ENCODE measurements around the gene LSP1.
A peak's percentile ranks its signal among the peaks of the same experiment; 100 is the strongest.

The LSP1 gene

GRCh38 chr11:1888811-1889210 lies 35.9 kb downstream of the LSP1 start:
- no peak for DNase-seq (ENCODE audit: low read depth in 2 of 2)

- DNase-seq (ENCODE audit: low read depth in 2 of 2), result peak; percentile 52 to 77
Measured at GRCh38 chr11:1889224-1889930, 36.5 kb downstream of the LSP1 start.

- DNase-seq (ENCODE audit: low read depth in 2 of 2), result no peak
Measured at GRCh38 chr11:1889941-1890855, 37.3 kb downstream of the LSP1 start.

DNA sequence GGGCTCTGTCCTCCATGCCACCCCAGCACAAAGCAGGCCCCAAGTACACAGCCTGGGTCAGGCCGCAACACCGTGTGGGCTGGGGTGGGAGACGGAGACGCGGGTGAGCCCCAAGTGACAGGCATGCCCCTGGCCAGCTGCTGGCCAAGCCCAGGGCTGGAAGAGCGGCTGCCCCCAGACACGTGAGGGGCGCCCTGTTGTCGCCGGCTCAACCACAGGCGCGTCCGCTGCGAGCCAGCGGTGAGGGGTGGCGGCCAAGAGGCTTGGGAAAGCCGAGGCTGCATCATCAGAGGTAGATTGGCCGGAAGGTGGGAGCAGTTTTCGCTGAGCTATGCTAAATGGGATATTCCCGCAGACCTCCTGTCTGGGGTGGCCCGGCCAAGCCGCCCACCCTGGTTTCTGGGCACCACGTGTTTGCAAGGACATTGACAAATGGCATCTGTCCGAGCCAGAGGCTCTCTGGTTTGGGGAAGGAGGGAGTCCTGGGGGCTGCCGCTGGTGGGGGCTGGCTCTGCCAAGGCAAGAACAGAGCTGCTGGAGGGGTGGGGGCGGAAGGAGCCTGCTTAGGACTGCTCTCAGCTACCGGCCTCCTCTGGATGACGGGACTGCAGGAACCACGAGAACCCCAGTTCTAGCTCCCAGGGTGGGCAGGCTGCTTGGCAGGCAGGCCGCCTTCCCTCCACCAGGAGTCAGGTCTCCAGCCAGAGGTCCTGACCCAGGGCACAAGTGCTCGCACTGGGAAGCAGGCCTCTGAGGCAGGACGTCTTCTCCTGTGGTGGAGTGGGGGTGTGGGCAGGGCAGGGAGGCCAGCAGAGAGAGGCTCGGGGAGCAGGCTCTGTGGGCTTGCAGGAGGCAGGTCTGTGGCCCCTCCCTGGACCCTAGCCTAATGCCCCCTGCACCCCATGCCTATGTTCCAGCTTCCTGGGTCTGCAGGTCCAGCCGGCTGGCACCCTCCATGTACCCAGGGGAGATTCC lies 38.3 kb downstream of the LSP1 start:
- DNase-seq (ENCODE audit: low read depth in 2 of 2), result no peak

- DNase-seq (ENCODE audit: low read depth in 2 of 2), result no peak
Measured at GRCh38 chr11:1891831-1892115, 38.9 kb downstream of the LSP1 start, which contains the start of gene PRR33. Gene PRR33 (minus strand): TSS chr11:1891895. CDS start chr11:1890584, 1,311 bp downstream.

DNA sequence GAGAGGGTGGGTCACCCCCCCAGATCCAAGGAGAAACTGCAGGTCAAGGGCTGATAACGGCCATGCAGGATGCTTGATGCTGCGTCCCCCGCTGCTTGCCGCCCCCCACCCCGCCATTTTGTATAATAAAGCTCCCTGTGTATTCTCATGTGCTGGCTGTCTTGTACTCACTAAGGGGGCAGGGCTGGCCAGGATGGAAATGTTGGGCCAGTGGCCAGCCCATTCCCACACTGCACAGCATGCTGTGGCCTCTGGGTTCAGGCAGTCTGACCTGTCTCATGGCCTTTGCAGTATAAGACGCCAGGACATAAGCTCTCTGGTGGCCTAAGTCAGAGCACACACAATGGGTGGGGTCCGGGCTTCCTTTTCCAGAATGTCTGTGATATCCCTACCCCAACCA lies 39.2 kb downstream of the LSP1 start:
- DNase-seq (ENCODE audit: low read depth in 2 of 2), result no peak

DNA sequence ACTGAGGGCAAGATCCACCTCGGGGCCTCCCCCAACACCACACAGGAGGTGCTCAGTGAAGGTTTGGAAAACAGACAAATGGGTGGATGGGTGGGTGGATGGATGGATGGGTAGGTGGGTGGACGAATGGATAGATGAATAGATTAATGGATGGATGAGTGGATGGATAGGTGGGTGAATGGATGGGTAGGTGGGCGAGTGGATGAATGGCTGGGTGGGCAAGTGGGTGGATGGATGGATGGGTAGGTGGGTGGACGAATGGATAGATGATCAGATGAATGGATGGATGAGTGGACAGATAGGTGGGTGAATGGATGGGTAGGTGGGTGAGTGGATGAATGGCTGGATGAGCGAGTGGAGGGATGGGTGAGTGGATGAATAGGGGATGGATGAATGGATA lies 39.7 kb downstream of the LSP1 start:
- no peak for DNase-seq (ENCODE audit: low read depth in 2 of 2)

DNA sequence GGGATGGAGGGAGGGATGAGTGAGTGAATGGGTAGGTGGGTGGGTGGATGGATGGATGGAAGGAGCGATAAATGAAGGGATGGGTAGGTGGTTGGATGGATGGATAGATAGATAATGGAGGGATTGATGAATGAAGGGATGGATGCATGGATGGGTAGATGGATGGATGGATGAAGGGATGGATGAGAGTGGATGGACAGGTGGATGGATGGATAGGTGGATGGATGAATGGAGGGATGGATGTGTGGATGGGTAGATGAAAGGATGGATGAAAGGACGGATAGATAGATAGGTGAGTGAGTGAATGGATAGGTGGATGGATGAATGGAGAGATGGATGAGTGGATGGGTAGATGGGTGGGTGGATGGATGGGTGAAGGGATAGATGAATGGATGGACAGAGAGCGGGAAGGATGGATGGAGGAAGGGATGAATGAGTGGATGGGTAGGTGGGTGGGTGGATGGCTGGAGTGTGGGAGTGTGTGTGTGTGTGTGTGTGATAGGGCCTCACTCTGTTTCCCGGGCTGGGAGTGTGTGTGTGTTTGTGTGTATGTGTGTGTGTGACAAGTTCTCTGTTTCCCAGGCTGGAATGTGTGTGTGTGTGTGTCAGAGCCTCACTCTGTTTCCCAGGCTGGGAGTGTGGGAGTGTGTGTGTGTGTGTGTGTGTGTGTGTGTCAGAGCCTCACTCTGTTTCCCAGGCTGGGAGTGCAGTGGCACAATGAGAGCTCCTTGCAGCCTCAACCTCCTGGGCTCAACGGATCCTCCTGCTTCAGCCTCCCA lies 40.9 kb downstream of the LSP1 start:
- DNase-seq (ENCODE audit: low read depth in 2 of 2), result no peak

DNA sequence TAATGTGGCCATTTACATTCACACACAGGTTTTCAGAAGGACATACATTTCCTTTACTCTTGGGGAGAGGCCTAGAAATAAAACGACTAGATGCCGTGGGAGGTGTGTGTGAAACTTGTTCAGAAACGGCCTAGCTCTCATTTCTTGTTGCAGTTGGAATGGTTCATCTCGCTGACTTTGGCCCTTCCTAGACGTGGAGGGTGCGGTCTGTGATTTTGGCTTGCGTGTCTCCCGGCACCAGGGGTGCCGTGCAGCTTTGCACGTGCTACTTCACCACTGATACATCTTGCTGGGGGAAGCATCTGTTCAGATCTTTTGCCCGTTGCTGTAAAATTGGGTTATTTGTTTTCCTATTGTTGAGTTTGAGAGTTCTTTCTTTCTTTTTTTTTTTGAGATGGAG lies 41.9 kb downstream of the LSP1 start:
- DNase-seq (ENCODE audit: low read depth in 2 of 2), result no peak

GRCh38 chr11:1896468-1896867 lies 43.6 kb downstream of the LSP1 start:
- no peak for DNase-seq (ENCODE audit: low read depth in 2 of 2)

- no peak for DNase-seq (ENCODE audit: low read depth in 2 of 2)
Measured at GRCh38 chr11:1896923-1897322, 44.0 kb downstream of the LSP1 start.

DNA sequence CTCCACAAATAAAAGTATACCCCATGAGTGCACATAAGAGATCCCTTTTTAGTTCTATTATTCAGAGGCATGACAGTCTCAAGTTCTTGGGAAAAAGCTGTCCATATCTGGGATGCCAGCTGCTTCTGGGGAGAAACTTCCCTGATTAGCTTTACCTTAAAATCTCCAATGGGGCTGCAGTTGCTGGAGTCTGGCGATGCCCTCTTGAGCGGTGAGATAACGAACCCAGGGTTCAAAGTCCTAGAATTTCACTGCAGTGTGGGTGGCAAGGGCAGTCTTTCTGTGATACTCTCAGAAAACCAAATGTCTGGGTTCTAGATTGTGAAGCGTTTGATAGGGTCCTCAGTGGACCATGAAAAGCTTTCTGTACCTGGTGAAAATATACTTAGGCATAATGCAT lies 46.2 kb downstream of the LSP1 start:
- DNase-seq (ENCODE audit: low read depth in 2 of 2), result no peak

GRCh38 chr11:1899686-1900085 lies 46.8 kb downstream of the LSP1 start:
- no peak for DNase-seq (ENCODE audit: low read depth in 2 of 2)

DNA sequence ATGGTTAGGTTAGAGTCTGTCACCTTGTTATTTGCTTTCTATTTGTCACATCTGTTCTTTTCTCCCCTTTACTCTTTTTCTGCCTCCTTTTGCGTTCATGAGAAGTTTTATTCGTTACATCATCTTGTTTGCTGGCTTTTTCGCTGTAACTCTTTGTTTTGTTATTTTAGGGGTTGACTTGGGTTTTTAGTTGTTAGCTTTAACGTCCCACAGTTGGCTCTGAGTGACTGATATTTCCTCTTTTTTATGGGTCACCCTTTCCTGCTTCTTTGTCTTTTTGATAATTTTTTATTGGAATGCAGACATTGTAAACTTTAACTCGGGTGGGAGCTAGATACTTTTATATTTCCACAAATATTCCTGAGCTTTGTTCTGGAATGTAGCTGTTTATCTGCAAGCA lies 53.3 kb downstream of the LSP1 start:
- no peak for DNase-seq (ENCODE audit: low read depth in 2 of 2)

- no peak for DNase-seq (ENCODE audit: low read depth in 2 of 2)
Measured at GRCh38 chr11:1906611-1907423, 53.9 kb downstream of the LSP1 start.

DNA sequence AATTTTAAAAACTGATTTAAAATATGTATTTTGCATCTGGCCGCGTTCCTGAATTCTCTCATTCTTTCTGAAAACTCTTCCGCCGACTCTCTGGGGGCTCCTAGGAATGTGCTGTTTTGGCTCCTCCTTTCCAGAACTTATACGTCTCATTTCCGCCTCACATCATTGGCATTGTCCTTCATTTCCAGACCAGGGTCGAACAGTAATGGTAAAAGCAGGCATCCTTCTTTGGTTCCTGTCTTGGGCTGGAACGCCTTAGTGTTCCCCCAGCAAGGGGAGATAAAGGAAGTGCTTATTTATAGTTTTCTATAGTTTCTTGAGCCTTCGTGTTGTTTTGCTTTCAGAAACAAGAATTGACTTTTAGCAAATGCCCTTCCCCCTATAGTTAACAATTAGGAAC lies 55.7 kb downstream of the LSP1 start:
- DNase-seq (ENCODE audit: low read depth in 2 of 2), result no peak

DNA sequence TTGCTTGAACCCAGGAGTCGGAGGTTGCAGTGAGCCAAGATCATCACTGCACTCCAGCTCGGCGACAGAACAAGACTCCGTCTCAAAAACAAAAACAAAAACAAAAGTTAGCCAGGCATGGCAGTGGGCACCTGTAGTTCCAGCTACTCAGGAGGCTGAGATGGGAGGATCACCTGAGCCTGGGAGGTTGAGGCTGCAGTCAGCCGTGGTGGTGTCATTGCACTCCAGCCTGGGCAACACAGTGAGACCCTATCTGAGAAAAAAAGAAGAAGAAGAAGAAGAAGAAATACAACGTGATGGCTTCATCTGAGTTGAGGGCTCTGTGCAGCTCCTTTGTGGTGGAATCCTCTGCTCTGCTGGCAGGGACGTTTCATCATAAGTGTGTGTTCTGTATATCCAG lies 56.6 kb downstream of the LSP1 start:
- DNase-seq (ENCODE audit: low read depth in 2 of 2), result no peak

- DNase-seq (ENCODE audit: low read depth in 2 of 2), result no peak
Measured at GRCh38 chr11:1912289-1912878, 59.5 kb downstream of the LSP1 start.

GRCh38 chr11:1913271-1914060 lies 60.6 kb downstream of the LSP1 start:
- DNase-seq (ENCODE audit: low read depth in 2 of 2), result no peak

All from stimulated activated CD8-positive, alpha-beta memory T cell treated with anti-CD3 and anti-CD28 coated beads, Interleukin-7, amount 100 ng/mL, for 4 hours (primary cell).